Muscle of leg (tissue), 11 donors: ENCODE results near the gene SLC25A23. TPM values are rescaled to one million over a fixed set of nuclear protein-coding genes. Genes with fewer than 3 reads are reported as not detected.

Source experiments
- DNase-seq: peaks from one replicate; pipeline ENCODE4 v3.0.0; 2013
- H3K27ac ChIP-seq: one replicate; pipeline ENCODE4 v1.5.1; 2013; ENCODE audit warnings: mild to moderate bottlenecking, low read length, control low read depth
- H3K27me3 ChIP-seq: one replicate; pipeline ENCODE4 v1.6.1; 2013; ENCODE audit warnings: low read length; ENCODE audit not compliant: control insufficient read depth, insufficient read depth
- H3K36me3 ChIP-seq: one replicate; pipeline ENCODE4 v1.6.1; 2013; ENCODE audit warnings: low read length; ENCODE audit not compliant: control insufficient read depth, insufficient read depth
- H3K4me1 ChIP-seq: one replicate; pipeline ENCODE4 v1.6.1; 2013; ENCODE audit warnings: low read length; ENCODE audit not compliant: control insufficient read depth, insufficient read depth
- H3K4me3 ChIP-seq: one replicate; pipeline ENCODE4 v1.5.1; 2013; ENCODE audit warnings: low read length, control low read depth
- H3K9me3 ChIP-seq: replicated peaks from 2 replicates; pipeline ENCODE4 v1.6.1; 2013; ENCODE audit warnings: low read depth, low read length; ENCODE audit not compliant: control insufficient read depth
- WGBS: methylation state at CpG from one replicate; pipeline ENCODE4 v1.1.5; 2013; ENCODE audit warnings: missing lambda C conversion rate; ENCODE audit not compliant: insufficient coverage; 5-methylcytosine and 5-hydroxymethylcytosine counted together
- polyA plus RNA-seq, 8 donors: library from polyadenylated mRNA; unstranded; fragments of 120-200 nt; gene quantifications; one replicate each; pipeline versions ENCODE4 v1.2.1 to v1.2.3, GENCODE V29; 2013; ENCODE audit warnings: inconsistent platforms in 1 of 8, low replicate concordance in 1 of 8; ENCODE audit not compliant: insufficient read length in 8 of 8, insufficient read depth in 1 of 8
- total RNA-seq: library from RNA; stranded (reverse); fragments of 120-200 nt; gene quantifications from one replicate; pipeline ENCODE4 v1.2.4, GENCODE V29; 2013

The SLC25A23 gene
- total and polyA plus RNA-seq, 9 donors, result 16.7 to 41.7 (median 31.4) TPM

GRCh38 chr19:6415591-6416190, 43.9 kb downstream of the SLC25A23 start:
- H3K4me1 ChIP-seq, result peaks cover 10% of the 10 kb centered on the region
- H3K4me3 ChIP-seq, result no peak overlapping the region
- no peak for DNase-seq
- peaks cover 73% of the 10 kb centered on the region for H3K36me3 ChIP-seq
- no peaks in the 10 kb centered on the region for H3K9me3 ChIP-seq
- 94% methylated on average over 21 of the region's 32 CpGs for WGBS
- no peaks in the 10 kb centered on the region for H3K27me3 ChIP-seq
- no peak overlapping the region for H3K27ac ChIP-seq

GRCh38 chr19:6414793-6415590, 44.6 kb downstream of the SLC25A23 start:
- no peaks in the 10 kb centered on the region for H3K9me3 ChIP-seq
- DNase-seq, result no peak
- WGBS, result 80% methylated on average over 30 of the region's 47 CpGs
- no peak overlapping the region for H3K4me3 ChIP-seq
- no peak overlapping the region for H3K27ac ChIP-seq
- H3K4me1 ChIP-seq, result peaks cover 10% of the 10 kb centered on the region
- H3K36me3 ChIP-seq, result peaks cover 67% of the 10 kb centered on the region
- H3K27me3 ChIP-seq, result no peaks in the 10 kb centered on the region

GRCh38 chr19:6413721-6414643, 45.6 kb downstream of the SLC25A23 start:
- 55% methylated on average over 28 of the region's 42 CpGs for WGBS
- Histone ChIP-seq H3K36me3 (peaks cover 57% of the 10 kb centered on the region), H3K4me1 (peaks cover 10% of the 10 kb centered on the region), H3K27ac (peak overlapping the region; percentile 15), H3K27me3 (no peaks in the 10 kb centered on the region), H3K4me3 (no peak overlapping the region), H3K9me3 (no peaks in the 10 kb centered on the region)
- no peak for DNase-seq

- H3K27ac ChIP-seq, result no peak overlapping the region
- peaks cover 50% of the 10 kb centered on the region for H3K36me3 ChIP-seq
- peaks cover 10% of the 10 kb centered on the region for H3K4me1 ChIP-seq
- DNase-seq, result no peak
- H3K4me3 ChIP-seq, result no peak overlapping the region
- no CpG with 5 or more reads among the region's 10 CpGs for WGBS
- no peaks in the 10 kb centered on the region for H3K9me3 ChIP-seq
- no peaks in the 10 kb centered on the region for H3K27me3 ChIP-seq
These were observed 46.3 kb downstream of the SLC25A23 start for GRCh38 chr19:6413291-6413690.

- no peak overlapping the region for H3K4me3 ChIP-seq
- no peaks in the 10 kb centered on the region for H3K9me3 ChIP-seq
- WGBS, result 40% methylated on average over 9 of the region's 15 CpGs
- peaks cover 42% of the 10 kb centered on the region for H3K36me3 ChIP-seq
- H3K27me3 ChIP-seq, result no peaks in the 10 kb centered on the region
- H3K27ac ChIP-seq, result no peak overlapping the region
- peak; percentile 38 for DNase-seq
- peaks cover 10% of the 10 kb centered on the region for H3K4me1 ChIP-seq
These were observed 47.0 kb downstream of the SLC25A23 start for GRCh38 chr19:6412447-6413091.

- H3K27ac ChIP-seq, result no peak overlapping the region
- H3K4me1 ChIP-seq, result peaks cover 10% of the 10 kb centered on the region
- H3K27me3 ChIP-seq, result no peaks in the 10 kb centered on the region
- DNase-seq, result no peak
- peaks cover 37% of the 10 kb centered on the region for H3K36me3 ChIP-seq
- no peak overlapping the region for H3K4me3 ChIP-seq
- H3K9me3 ChIP-seq, result no peaks in the 10 kb centered on the region
- WGBS, result 56% methylated on average over 9 of the region's 12 CpGs
These were observed 47.5 kb downstream of the SLC25A23 start for GRCh38 chr19:6412061-6412446.

- Histone ChIP-seq H3K36me3 (peaks cover 12% of the 10 kb centered on the region), H3K27me3 (no peaks in the 10 kb centered on the region), H3K27ac (no peak overlapping the region), H3K4me1 (peaks cover 10% of the 10 kb centered on the region), H3K9me3 (no peaks in the 10 kb centered on the region), H3K4me3 (no peak overlapping the region)
- no peak for DNase-seq
- WGBS, result 100% methylated on average over 5 of the region's 6 CpGs
These were observed 50.2 kb downstream of the SLC25A23 start for GRCh38 chr19:6409346-6409745.

- Histone ChIP-seq H3K4me3 (no peak overlapping the region), H3K27me3 (no peaks in the 10 kb centered on the region), H3K36me3 (no peaks in the 10 kb centered on the region), H3K9me3 (no peaks in the 10 kb centered on the region), H3K27ac (no peak overlapping the region), H3K4me1 (peaks cover 9% of the 10 kb centered on the region)
- DNase-seq, result no peak
- WGBS, result no CpG with 5 or more reads among the region's 5 CpGs
These were observed 53.2 kb downstream of the SLC25A23 start for GRCh38 chr19:6406401-6406800.

- Histone ChIP-seq H3K4me3 (no peak overlapping the region), H3K4me1 (peaks cover 9% of the 10 kb centered on the region), H3K9me3 (no peaks in the 10 kb centered on the region), H3K27ac (peak overlapping the region; percentile 29), H3K27me3 (no peaks in the 10 kb centered on the region), H3K36me3 (no peaks in the 10 kb centered on the region)
- DNase-seq, result peak; percentile 93
- WGBS, result 23% methylated on average over 18 of the region's 22 CpGs
These were observed 56.6 kb downstream of the SLC25A23 start for GRCh38 chr19:6402837-6403608.
